HepG2 (cell line): ENCODE data around the gene EZH1. TPM values are rescaled to one million over a fixed set of nuclear protein-coding genes. Genes with fewer than 3 reads are reported as not detected.

ENCODE experiments used
- ATAC-seq: fragments of 200-7000 bp; cut with Tn5 transposase; 3 replicates; pipeline ENCODE4 v1.9.1; 2020; ENCODE audit warnings: mild to moderate bottlenecking, moderate library complexity
- BruUV-seq: library from RNA; stranded (reverse); fragments of 400-500 nt; replicated peaks from 2 replicates; lab custom pipeline; 2021; lab: Mats Ljungman, UMichigan
- CTCF ChIA-PET: fragments of 300-600 bp; formaldehyde crosslinking; extraction: SDS; loops from one replicate; lab custom pipeline; 2021; ENCODE audit warnings: low total read pairs, inconsistent platforms, low intra/inter-chr PET ratio; lab: Yijun Ruan, JAX
- POLR2A ChIA-PET: fragments of 350-600 bp; sonication (Branson Sonifier 250); formaldehyde crosslinking; loops from one replicate; lab custom pipeline; 2020; ENCODE audit warnings: antibody characterized with exemption, inconsistent platforms; lab: Yijun Ruan, JAX
- DNase-seq: peaks from one replicate; pipeline ENCODE4 v3.0.0-alpha.2; 2015; ENCODE audit warnings: low spot score
- FAIRE-seq: peaks from 3 replicates; lab custom pipeline; 2011; peaks lifted over from hg19 to GRCh38; lab: Jason Lieb, UNC
- H2AFZ ChIP-seq: one replicate; pipeline ENCODE4 v1.6.1; 2011; ENCODE audit warnings: low read length, inconsistent platforms
- H3K27ac ChIP-seq: fragments of 300-600 bp; 3 replicates; pipeline ENCODE4 v1.8.0; 2011; ENCODE audit warnings: mixed run types, mild to moderate bottlenecking, mixed read lengths, low read length, inconsistent platforms; ENCODE audit not compliant: insufficient read depth; ENCODE audit errors: extremely low read length
- H3K27me3 ChIP-seq, 2 experiments: fragments of 200-600 bp in 1 of 2; 2 replicates in 1 of 2; 3 replicates in 1 of 2; pipeline versions ENCODE4 v1.6.0 to v1.8.0; 2011; ENCODE audit warnings: low read length in 2 of 2, mild to moderate bottlenecking in 2 of 2, moderate library complexity in 2 of 2, inconsistent platforms in 1 of 2; ENCODE audit not compliant: insufficient read depth in 2 of 2, control insufficient read depth in 1 of 2
- H3K36me3 ChIP-seq, 2 experiments: fragments of 200-600 bp in 1 of 2; replicated peaks in 1 of 2; 2 replicates in 1 of 2; 3 replicates in 1 of 2; pipeline versions ENCODE4 v1.5.1 to v1.8.0; 2011; ENCODE audit warnings: low read length in 2 of 2, inconsistent platforms in 1 of 2; ENCODE audit not compliant: insufficient read depth in 2 of 2, control insufficient read depth in 1 of 2
- H3K4me1 ChIP-seq: 2 replicates; pipeline ENCODE4 v1.5.1; 2012; ENCODE audit warnings: low read length, inconsistent platforms; ENCODE audit not compliant: insufficient read depth
- H3K4me2 ChIP-seq: 2 replicates; pipeline ENCODE4 v1.6.0; 2011; ENCODE audit warnings: low read depth, low read length, inconsistent platforms
- H3K4me3 ChIP-seq, 3 experiments: fragments of 200-600 bp in 1 of 3; sonication (generic), shearing (Covaris generic) in 1 of 3; replicated peaks in 1 of 3; 2 replicates each; pipeline ENCODE4 v1.5.1; 2011 to 2016; ENCODE audit warnings: low read length in 3 of 3, inconsistent platforms in 2 of 3, low read depth in 2 of 3, mild to moderate bottlenecking in 2 of 3, control low read depth in 1 of 3, mixed read lengths in 1 of 3; ENCODE audit not compliant: insufficient read depth in 1 of 3
- H3K79me2 ChIP-seq: one replicate; pipeline ENCODE4 v1.6.1; 2011; ENCODE audit warnings: low read length, inconsistent platforms; ENCODE audit not compliant: insufficient read depth
- H3K9ac ChIP-seq: 2 replicates; pipeline ENCODE4 v1.6.0; 2011; ENCODE audit warnings: mild to moderate bottlenecking, low read depth, low read length, inconsistent platforms; ENCODE audit not compliant: insufficient read depth
- H3K9me3 ChIP-seq: 2 replicates; pipeline ENCODE4 v1.5.1; 2012; ENCODE audit warnings: mild to moderate bottlenecking, low read length
- H4K20me1 ChIP-seq: 2 replicates; pipeline ENCODE4 v1.6.0; 2011; ENCODE audit warnings: inconsistent platforms, mild to moderate bottlenecking, low read length, moderate library complexity; ENCODE audit not compliant: insufficient read depth
- BORCS8-MEF2B ChIP-seq: sonication (generic); formaldehyde crosslinking; IDR thresholded peaks from 2 replicates; pipeline ENCODE4 v1.8.0; 2022; ENCODE audit warnings: mild to moderate bottlenecking, missing genetic modification reagents
- ERF ChIP-seq: IDR thresholded peaks from 2 replicates; pipeline ENCODE4 v1.6.1; 2018; ENCODE audit warnings: missing biosample characterization, missing genetic modification reagents
- GATAD2A ChIP-seq: IDR thresholded peaks from 2 replicates; pipeline ENCODE4 v1.6.1; 2016
- KDM2A ChIP-seq: sonication (generic); formaldehyde crosslinking; IDR thresholded peaks from 2 replicates; pipeline ENCODE4 v1.4.0; 2020; ENCODE audit warnings: low read depth, missing genetic modification reagents, borderline replicate concordance
- PLRG1 ChIP-seq: fragments of 450-650 bp; conservative IDR thresholded peaks from 2 replicates; pipeline ENCODE4 v1.6.1; 2016
- SIX1 ChIP-seq: sonication (generic); formaldehyde crosslinking; IDR thresholded peaks from 2 replicates; pipeline ENCODE4 v1.4.0; 2020; ENCODE audit warnings: missing genetic modification reagents, borderline replicate concordance
- TCF7L2 ChIP-seq: IDR thresholded peaks from 2 replicates; pipeline ENCODE4 v1.6.1; 2011; ENCODE audit warnings: mild to moderate bottlenecking, low read depth, low read length, moderate library complexity
- TOPORS ChIP-seq: sonication (generic); formaldehyde crosslinking; IDR thresholded peaks from 2 replicates; pipeline ENCODE4 v1.8.0; 2023; ENCODE audit warnings: mild to moderate bottlenecking, missing genetic modification reagents
- XRCC5 ChIP-seq: fragments of 200-400 bp; formaldehyde crosslinking; optimal IDR thresholded peaks from 2 replicates; pipeline ENCODE3; 2017; ENCODE audit warnings: mild to moderate bottlenecking, low read length
- ZBTB1 ChIP-seq: sonication (generic); formaldehyde crosslinking; IDR thresholded peaks from 2 replicates; pipeline ENCODE4 v1.4.0; 2020; ENCODE audit warnings: missing genetic modification reagents, borderline replicate concordance
- ZBTB7A ChIP-seq: sonication (generic); formaldehyde crosslinking; IDR thresholded peaks from 2 replicates; pipeline ENCODE4 v1.8.0; 2022; ENCODE audit warnings: mild to moderate bottlenecking, missing genetic modification reagents
- ZNF556 ChIP-seq: sonication (generic); formaldehyde crosslinking; IDR thresholded peaks from 2 replicates; pipeline ENCODE4 v1.4.0; 2020; ENCODE audit warnings: mild to moderate bottlenecking, missing genetic modification reagents, borderline replicate concordance
- ZNF709 ChIP-seq: sonication (generic); formaldehyde crosslinking; IDR thresholded peaks from 2 replicates; pipeline ENCODE4 v1.5.0; 2020; ENCODE audit warnings: mild to moderate bottlenecking, missing genetic modification reagents
- ZNF773 ChIP-seq: sonication (generic); formaldehyde crosslinking; IDR thresholded peaks from 2 replicates; pipeline ENCODE4 v1.4.0; 2020; ENCODE audit warnings: missing genetic modification reagents, borderline replicate concordance
- ZNF816 ChIP-seq: sonication (generic); formaldehyde crosslinking; IDR thresholded peaks from 2 replicates; pipeline ENCODE4 v1.8.0; 2022; ENCODE audit warnings: missing genetic modification reagents, mild to moderate bottlenecking, borderline replicate concordance
- WGBS: methylation state at CpG from one replicate; pipeline ENCODE4 v1.1.6; 2017; ENCODE audit warnings: low lambda C conversion rate; 5-methylcytosine and 5-hydroxymethylcytosine counted together
- in situ Hi-C: cut with HindIII; loops from 2 replicates; pipeline ENCODE4 v1.10.0; 2017; ENCODE audit warnings: low pct_unique_long_range_greater_than_20kb; ENCODE audit not compliant: extremely low pct_ligation_motif_present
- intact Hi-C: fragments of 100-400 bp; cut with micrococcal nuclease; formaldehyde crosslinking; loops from one replicate; pipeline ENCODE4 v1.10.0; 2022; ENCODE audit not compliant: unreplicated experiment
- polyA plus RNA-seq, 8 experiments: library from polyadenylated mRNA; depleted of rRNA in 3 of 8; stranded (reverse) in 7 of 8; unstranded in 1 of 8; fragments of >200 nt; fragmentation: Illumina TruSeq in 4 of 8; extraction: Trizol in 4 of 8; gene quantifications; 2 replicates each; pipeline versions ENCODE4 v1.2.1 to v1.2.3, GENCODE V29; 2011 to 2016; ENCODE audit warnings: low read depth in 4 of 8, missing spikeins in 1 of 8, mixed read lengths in 1 of 8; ENCODE audit not compliant: insufficient read depth in 1 of 8
- total RNA-seq, 5 experiments: library from RNA; depleted of rRNA; stranded (reverse); fragments of >200 nt; fragmentation: Illumina TruSeq; extraction: Trizol; gene quantifications; 2 replicates each; pipeline ENCODE4 v1.2.3, GENCODE V29; 2016; ENCODE audit warnings: low read depth in 1 of 5
- TF ChIP-seq, protein P1 (sequence below), 2 experiments: sonication (generic) in 1 of 2; formaldehyde crosslinking in 1 of 2; IDR thresholded peaks; 2 replicates each; pipeline versions ENCODE4 v1.4.0 to v1.6.1; 2016 to 2020; ENCODE audit warnings: borderline replicate concordance in 1 of 2, low read depth in 1 of 2, mild to moderate bottlenecking in 1 of 2, missing genetic modification reagents in 1 of 2
- TF ChIP-seq, protein P2 (sequence below): sonication (generic); formaldehyde crosslinking; IDR thresholded peaks from 2 replicates; pipeline ENCODE4 v1.5.0; 2020; ENCODE audit warnings: mild to moderate bottlenecking, missing genetic modification reagents, moderate library complexity

The EZH1 gene
- total and polyA plus RNA-seq, 2 of the 13 experiments (the other 11 are each of a cell fraction or from before 2014, with no cell fraction given): 11.6 to 24.0 TPM

DNA sequence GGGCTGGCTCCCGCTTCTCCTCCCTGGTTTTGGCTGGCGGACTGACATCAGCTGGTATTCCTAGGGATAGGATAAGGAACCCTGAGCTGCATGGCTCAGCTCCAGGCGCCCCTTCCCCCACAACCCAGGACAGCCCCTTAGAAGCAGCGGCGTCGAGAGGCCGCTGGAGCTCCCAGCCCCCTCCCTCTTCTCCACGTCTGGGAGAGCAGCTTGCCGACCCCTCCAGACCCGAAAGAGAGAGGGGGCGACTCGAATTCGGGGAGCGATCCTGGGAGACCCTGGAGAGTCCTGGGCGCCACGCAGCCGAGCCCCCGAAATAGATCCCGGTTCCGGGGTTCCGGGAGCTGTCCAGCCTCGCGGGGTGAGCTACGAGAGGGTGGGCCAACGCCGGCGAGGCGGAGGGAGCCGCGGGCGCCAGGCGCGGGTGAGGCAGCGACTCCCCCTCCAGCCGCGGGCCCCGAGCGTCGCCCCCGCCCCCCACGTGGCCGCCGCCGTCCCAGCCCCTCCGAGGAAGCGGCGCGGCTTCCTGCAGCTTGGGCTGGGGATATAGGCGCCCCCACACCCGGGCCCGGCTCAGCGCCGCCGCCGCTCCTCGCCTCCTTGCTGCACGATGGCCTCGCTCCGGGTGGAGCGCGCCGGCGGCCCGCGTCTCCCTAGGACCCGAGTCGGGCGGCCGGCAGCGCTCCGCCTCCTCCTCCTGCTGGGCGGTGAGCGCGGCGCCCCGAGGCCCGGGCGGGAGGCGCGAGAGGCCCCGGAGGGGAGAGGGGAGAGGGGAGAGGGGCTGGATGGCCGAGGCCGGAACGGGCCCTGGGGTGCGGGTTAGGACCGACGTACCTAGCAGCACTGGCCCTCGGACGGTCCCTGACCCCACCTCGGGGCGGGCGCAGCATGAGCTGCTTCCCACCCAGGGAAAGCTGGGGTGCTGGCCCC lies 16.1 kb upstream of the EZH1 start, which contains the start of gene RAMP2:
TSS of gene RAMP2 (plus strand) at position 576 of the 930 bp plus-strand sequence. CDS start at position 611, 35 bp downstream.
- peak within 1 kb of the TSS; percentile 64 for H3K9ac ChIP-seq
- peak within 1 kb of the TSS; percentile 18 for H2AFZ ChIP-seq
- FAIRE-seq (no peak), ATAC-seq (peak; percentile 58), DNase-seq (no peak)
- BruUV-seq: no TSS peak
- ChIA-PET POLR2A (interaction anchor here (0.7 to 5.6 kb wide), 13 partner anchors 9 to 237 kb away, joined by 3 to 63 read pairs (median 4); partner anchors contain the start of genes BECN1, COA3, EZH1 and RETREG3), CTCF (interaction anchor here (0.6 to 0.9 kb wide), 2 partner anchors 40 to 165 kb away, joined by 3 to 4 read pairs; no protein-coding TSS in a partner anchor)
- in situ Hi-C loops (loop anchor here (5.0 kb wide), 1 partner anchor 39 kb away; no protein-coding TSS in a partner anchor), intact Hi-C loops (loop anchor here (5.0 kb wide), 1 partner anchor 184 kb away; the partner anchor contains the start of gene PSMC3IP)
- H3K4me2 ChIP-seq: peak within 1 kb of the TSS; percentile 90
- peaks cover 0 to 12% of the 10 kb centered on the region in 2 experiments; a peak in 2 of 5 replicates for H3K27me3 ChIP-seq
- no peaks in the 10 kb centered on the region for H3K9me3 ChIP-seq
- H3K4me1 ChIP-seq: peaks cover 53% of the 10 kb centered on the region
- 2% methylated on average over 56 of the region's 92 CpGs for WGBS
- no peaks in the 10 kb centered on the region for H3K79me2 ChIP-seq
- no peaks in the 10 kb centered on the region for H4K20me1 ChIP-seq
- H3K36me3 ChIP-seq: no peaks in the 10 kb centered on the region
- H3K4me3 ChIP-seq: peak within 1 kb of the TSS; percentile 53 to 75 (median 59)
- H3K27ac ChIP-seq: no peak within 1 kb of the TSS
- TF ChIP-seq BORCS8-MEF2B (peak; percentile 57), ERF (CRISPR knock-in tag) (no peak), SIX1 (CRISPR knock-in tag) (no peak), TOPORS (CRISPR knock-in tag) (peak; percentile 29; the same call in 1 of the 2 replicates), TCF7L2 (no peak), XRCC5 (no peak), KDM2A (CRISPR knock-in tag) (peak; percentile 71; the same call in 1 of the 2 replicates), ZBTB1 (CRISPR knock-in tag) (no peak), ZNF709 (CRISPR knock-in tag) (peak; percentile 52; the same call in 1 of the 2 replicates), ZNF556 (CRISPR knock-in tag) (0 out of 2 replicates have a peak, but pooled peaks have one; percentile 19), ZNF816 (CRISPR knock-in tag) (no peak), PLRG1 (no peak), ZNF773 (CRISPR knock-in tag) (no peak), GATAD2A (CRISPR knock-in tag) (no peak; the same call in 1 of the 2 replicates), ZBTB7A (peak; percentile 66; the same call in 1 of the 2 replicates)
- TF ChIP-seq, protein P1, sequence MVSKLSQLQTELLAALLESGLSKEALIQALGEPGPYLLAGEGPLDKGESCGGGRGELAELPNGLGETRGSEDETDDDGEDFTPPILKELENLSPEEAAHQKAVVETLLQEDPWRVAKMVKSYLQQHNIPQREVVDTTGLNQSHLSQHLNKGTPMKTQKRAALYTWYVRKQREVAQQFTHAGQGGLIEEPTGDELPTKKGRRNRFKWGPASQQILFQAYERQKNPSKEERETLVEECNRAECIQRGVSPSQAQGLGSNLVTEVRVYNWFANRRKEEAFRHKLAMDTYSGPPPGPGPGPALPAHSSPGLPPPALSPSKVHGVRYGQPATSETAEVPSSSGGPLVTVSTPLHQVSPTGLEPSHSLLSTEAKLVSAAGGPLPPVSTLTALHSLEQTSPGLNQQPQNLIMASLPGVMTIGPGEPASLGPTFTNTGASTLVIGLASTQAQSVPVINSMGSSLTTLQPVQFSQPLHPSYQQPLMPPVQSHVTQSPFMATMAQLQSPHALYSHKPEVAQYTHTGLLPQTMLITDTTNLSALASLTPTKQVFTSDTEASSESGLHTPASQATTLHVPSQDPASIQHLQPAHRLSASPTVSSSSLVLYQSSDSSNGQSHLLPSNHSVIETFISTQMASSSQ (IDR thresholded peaks at IDR 0.05; ENCODE audit: low read depth): no peak
- TF ChIP-seq, protein P1 (CRISPR knock-in tag; IDR thresholded peaks at IDR 0.05; ENCODE audit: borderline replicate concordance): no peak
- TF ChIP-seq, protein P2, sequence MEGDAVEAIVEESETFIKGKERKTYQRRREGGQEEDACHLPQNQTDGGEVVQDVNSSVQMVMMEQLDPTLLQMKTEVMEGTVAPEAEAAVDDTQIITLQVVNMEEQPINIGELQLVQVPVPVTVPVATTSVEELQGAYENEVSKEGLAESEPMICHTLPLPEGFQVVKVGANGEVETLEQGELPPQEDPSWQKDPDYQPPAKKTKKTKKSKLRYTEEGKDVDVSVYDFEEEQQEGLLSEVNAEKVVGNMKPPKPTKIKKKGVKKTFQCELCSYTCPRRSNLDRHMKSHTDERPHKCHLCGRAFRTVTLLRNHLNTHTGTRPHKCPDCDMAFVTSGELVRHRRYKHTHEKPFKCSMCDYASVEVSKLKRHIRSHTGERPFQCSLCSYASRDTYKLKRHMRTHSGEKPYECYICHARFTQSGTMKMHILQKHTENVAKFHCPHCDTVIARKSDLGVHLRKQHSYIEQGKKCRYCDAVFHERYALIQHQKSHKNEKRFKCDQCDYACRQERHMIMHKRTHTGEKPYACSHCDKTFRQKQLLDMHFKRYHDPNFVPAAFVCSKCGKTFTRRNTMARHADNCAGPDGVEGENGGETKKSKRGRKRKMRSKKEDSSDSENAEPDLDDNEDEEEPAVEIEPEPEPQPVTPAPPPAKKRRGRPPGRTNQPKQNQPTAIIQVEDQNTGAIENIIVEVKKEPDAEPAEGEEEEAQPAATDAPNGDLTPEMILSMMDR (CRISPR knock-in tag): peak; percentile 1; the same call in 1 of the 2 replicates
